Stimulated activated CD8-positive, alpha-beta memory T cell treated with anti-CD3 and anti-CD28 coated beads, Interleukin-4, amount 100 ng/mL, for 24 hours (primary cell): ENCODE data around the gene IL17RA.
"Not testable (repeated sequence)": the region's sequence is repeated elsewhere in the genome, so short reads cannot be mapped to it uniquely, and the experiment has no call there.

Source experiments
- DNase-seq: peaks from one replicate; pipeline ENCODE4 v3.0.0-alpha.2; 2020; ENCODE audit warnings: low read depth

Gene IL17RA

GRCh38 chr22:17084554-17085276, at the start of gene IL17RA:
IL17RA (plus strand) TSS chr22:17085000; CDS start chr22:17085092, 92 bp downstream.
- DNase-seq = peak; percentile 86

GRCh38 chr22:17035246-17035645, 49.6 kb upstream of the IL17RA start:
- DNase-seq = no peak

GRCh38 chr22:17035976-17036841, 48.6 kb upstream of the IL17RA start:
- not testable (repeated sequence) for DNase-seq

- not testable (repeated sequence) for DNase-seq
Observed at GRCh38 chr22:17036842-17037711, 47.7 kb upstream of the IL17RA start.

GRCh38 chr22:17043521-17043920, 41.3 kb upstream of the IL17RA start:
- DNase-seq = no peak

GRCh38 chr22:17046566-17047348, 38.0 kb upstream of the IL17RA start:
- no peak for DNase-seq

GRCh38 chr22:17047656-17048055, 37.1 kb upstream of the IL17RA start:
- DNase-seq = no peak

GRCh38 chr22:17056058-17056457, 28.7 kb upstream of the IL17RA start:
- no peak for DNase-seq

GRCh38 chr22:17056807-17057206, 28.0 kb upstream of the IL17RA start:
- no peak for DNase-seq

- DNase-seq = peak; percentile 16
Observed at GRCh38 chr22:17057959-17058814, 26.6 kb upstream of the IL17RA start.

GRCh38 chr22:17060126-17060525, 24.7 kb upstream of the IL17RA start:
- no peak for DNase-seq

- no peak for DNase-seq
Observed at GRCh38 chr22:17063411-17064106, 21.2 kb upstream of the IL17RA start.

GRCh38 chr22:17064498-17065100, 20.2 kb upstream of the IL17RA start:
- no peak for DNase-seq

- no peak for DNase-seq
Observed at GRCh38 chr22:17065433-17065832, 19.4 kb upstream of the IL17RA start.

- no peak for DNase-seq
Observed at GRCh38 chr22:17072877-17073276, 11.9 kb upstream of the IL17RA start.

GRCh38 chr22:17074648-17075002, 10.2 kb upstream of the IL17RA start:
- no peak for DNase-seq

GRCh38 chr22:17077255-17077654, 7.5 kb upstream of the IL17RA start:
- DNase-seq = no peak

GRCh38 chr22:17079572-17079971, 5.2 kb upstream of the IL17RA start:
- no peak for DNase-seq

GRCh38 chr22:17083255-17083654, 1.5 kb upstream of the IL17RA start:
- DNase-seq = no peak
